Urothelium cell line (cell line): ENCODE measurements around the gene RAC2.

ENCODE experiments used
- DNase-seq: peaks from one replicate; pipeline ENCODE4 v3.0.0; 2011; ENCODE audit warnings: low spot score, mixed read lengths
- FAIRE-seq: peaks from 2 replicates; lab custom pipeline; 2011; peaks lifted over from hg19 to GRCh38; lab: Jason Lieb, UNC

The RAC2 gene

GRCh38 chr22:37193629-37194191, 50.4 kb downstream of the RAC2 start:
- DNase-seq = no peak
- FAIRE-seq = no peak

GRCh38 chr22:37192741-37193140, 51.3 kb downstream of the RAC2 start:
- DNase-seq (no peak), FAIRE-seq (no peak)

GRCh38 chr22:37192204-37192603, 51.9 kb downstream of the RAC2 start:
- FAIRE-seq = no peak
- DNase-seq = no peak

GRCh38 chr22:37190262-37190780, 53.7 kb downstream of the RAC2 start:
- no peak for FAIRE-seq

GRCh38 chr22:37188901-37189466, 55.1 kb downstream of the RAC2 start:
- no peak for FAIRE-seq
- DNase-seq = no peak

More at GRCh38 chr22:37190262-37190780, 53.7 kb downstream of the RAC2 start:
- no peak for DNase-seq

GRCh38 chr22:37187891-37188761, 55.9 kb downstream of the RAC2 start, which contains the start of gene C1QTNF6:
TSS of gene C1QTNF6 (minus strand) at chr22:37188247. CDS start at chr22:37188213, 34 bp downstream.
- peak; percentile 54 for DNase-seq
- FAIRE-seq = peak; percentile 40

- DNase-seq (peak; percentile 39), FAIRE-seq (peak; percentile 53)
Observed at GRCh38 chr22:37187552-37187890, 56.5 kb downstream of the RAC2 start.

GRCh38 chr22:37186997-37187522, 57.0 kb downstream of the RAC2 start:
- FAIRE-seq (no peak), DNase-seq (no peak)

GRCh38 chr22:37186228-37186996, 57.7 kb downstream of the RAC2 start:
- FAIRE-seq (peak; percentile 5), DNase-seq (peak; percentile 75)

- FAIRE-seq (no peak), DNase-seq (no peak)
Observed at GRCh38 chr22:37185646-37186227, 58.3 kb downstream of the RAC2 start.

- FAIRE-seq (no peak), DNase-seq (no peak)
Observed at GRCh38 chr22:37184816-37185541, 59.1 kb downstream of the RAC2 start.

- FAIRE-seq (peak; percentile 44), DNase-seq (no peak)
Observed at GRCh38 chr22:37184380-37184755, 59.7 kb downstream of the RAC2 start.

- peak; percentile 5 for FAIRE-seq
- no peak for DNase-seq
Observed at GRCh38 chr22:37183432-37184379, 60.4 kb downstream of the RAC2 start.

GRCh38 chr22:37182949-37183245, 61.2 kb downstream of the RAC2 start:
- FAIRE-seq (no peak), DNase-seq (no peak)

GRCh38 chr22:37182101-37182948, 61.7 kb downstream of the RAC2 start:
- no peak for DNase-seq
- peak; percentile 13 for FAIRE-seq

- FAIRE-seq = no peak
- DNase-seq = no peak
Observed at GRCh38 chr22:37181681-37182080, 62.4 kb downstream of the RAC2 start.

GRCh38 chr22:37180531-37181231, 63.4 kb downstream of the RAC2 start:
- FAIRE-seq = no peak
- no peak for DNase-seq
